ENCODE data around the gene TSR3. TPM values are rescaled to one million over a fixed set of nuclear protein-coding genes. Genes with fewer than 3 reads are reported as not detected.
A peak's percentile ranks its signal among the peaks of the same experiment; 100 is the strongest.

The TSR3 gene
- polyA plus RNA-seq, 1 of the 3 experiments (the other 2 are of a cell fraction): 87.3 TPM

DNA sequence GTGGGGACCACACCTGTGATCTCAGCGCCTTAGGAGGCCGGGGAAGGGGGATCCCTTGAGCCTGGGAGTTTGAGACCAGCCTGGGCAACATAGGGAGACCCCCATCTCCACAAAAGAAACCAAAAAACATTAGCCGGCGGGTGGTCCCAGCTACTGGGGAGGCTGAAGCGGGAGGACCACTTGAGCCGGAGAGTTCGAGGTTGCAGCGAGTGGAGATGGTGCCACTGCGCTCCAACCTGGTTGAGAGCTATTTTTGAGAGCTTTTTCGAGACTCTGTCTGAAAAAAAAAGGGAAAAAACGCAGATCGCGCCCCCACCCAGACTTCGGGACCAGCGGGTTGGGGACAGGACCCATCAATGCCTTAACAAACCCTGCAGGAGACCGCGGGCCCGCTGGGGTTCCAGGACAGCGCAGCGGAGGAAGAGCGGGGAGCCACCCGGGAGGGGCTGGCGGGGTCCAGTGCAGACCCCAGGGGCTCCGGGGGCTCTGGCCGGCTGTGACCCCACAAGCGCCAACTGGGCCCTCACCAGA, 19.0 kb downstream of the TSR3 start:
- CTCF ChIA-PET: interaction anchor here (0.8 to 2.7 kb wide), 5 partner anchors 9 to 31 kb away, joined by 4 to 7 read pairs (median 4); no protein-coding TSS in a partner anchor
- H3K4me2 ChIP-seq: peak overlapping the region; percentile 68
- no peak for DNase-seq
- no peaks in the 10 kb centered on the region for H3K36me3 ChIP-seq (replicated peaks in 1 of 2; ENCODE audit: control insufficient read depth in 1 of 2, insufficient read depth in 2 of 2, low read length in 1 of 2)
- H3K9ac ChIP-seq: no peak overlapping the region
- peak overlapping the region in 1 of 2 experiments; percentile 24; a peak in 1 of 4 replicates for H3K4me3 ChIP-seq (ENCODE audit: low read depth in 2 of 2, low read length in 1 of 2)
- no peaks in the 10 kb centered on the region for H3F3A ChIP-seq (replicated peaks; ENCODE audit: insufficient read depth)
- no peaks in the 10 kb centered on the region for H3K9me2 ChIP-seq
- WGBS (ENCODE audit: low lambda C conversion rate): 37% methylated on average over 10 of the region's 26 CpGs
- H4K20me1 ChIP-seq (ENCODE audit: insufficient read depth): 0 out of 2 replicates have a peak, but pooled peaks cover 7% of the 10 kb centered on the region
- no peaks in the 10 kb centered on the region for H3K9me3 ChIP-seq
- no peak overlapping the region for H2AFZ ChIP-seq (ENCODE audit: low read depth)
- H3K4me1 ChIP-seq (ENCODE audit: control insufficient read depth in 1 of 2, insufficient read depth in 2 of 2, low read depth in 1 of 2, low read length in 1 of 2): peaks cover 0 to 26% of the 10 kb centered on the region in 2 experiments; a peak in 1 of 4 replicates
- TF ChIP-seq NFIC (IDR thresholded peaks at IDR 0.05; ENCODE audit: borderline replicate concordance): no peak
- no peaks in the 10 kb centered on the region for H3K79me2 ChIP-seq (ENCODE audit: insufficient read depth)
- POLR2A ChIA-PET: interaction anchor here (1.1 to 1.2 kb wide), 2 partner anchors 19 to 24 kb away, joined by 4 to 7 read pairs; partner anchors contain the start of gene UBE2I
- peaks cover 53% of the 10 kb centered on the region for H3K27me3 ChIP-seq (ENCODE audit: insufficient read depth)
- H3K27ac ChIP-seq (ENCODE audit: low read depth in 2 of 2, low read length in 1 of 2): no peak overlapping the region

DNA sequence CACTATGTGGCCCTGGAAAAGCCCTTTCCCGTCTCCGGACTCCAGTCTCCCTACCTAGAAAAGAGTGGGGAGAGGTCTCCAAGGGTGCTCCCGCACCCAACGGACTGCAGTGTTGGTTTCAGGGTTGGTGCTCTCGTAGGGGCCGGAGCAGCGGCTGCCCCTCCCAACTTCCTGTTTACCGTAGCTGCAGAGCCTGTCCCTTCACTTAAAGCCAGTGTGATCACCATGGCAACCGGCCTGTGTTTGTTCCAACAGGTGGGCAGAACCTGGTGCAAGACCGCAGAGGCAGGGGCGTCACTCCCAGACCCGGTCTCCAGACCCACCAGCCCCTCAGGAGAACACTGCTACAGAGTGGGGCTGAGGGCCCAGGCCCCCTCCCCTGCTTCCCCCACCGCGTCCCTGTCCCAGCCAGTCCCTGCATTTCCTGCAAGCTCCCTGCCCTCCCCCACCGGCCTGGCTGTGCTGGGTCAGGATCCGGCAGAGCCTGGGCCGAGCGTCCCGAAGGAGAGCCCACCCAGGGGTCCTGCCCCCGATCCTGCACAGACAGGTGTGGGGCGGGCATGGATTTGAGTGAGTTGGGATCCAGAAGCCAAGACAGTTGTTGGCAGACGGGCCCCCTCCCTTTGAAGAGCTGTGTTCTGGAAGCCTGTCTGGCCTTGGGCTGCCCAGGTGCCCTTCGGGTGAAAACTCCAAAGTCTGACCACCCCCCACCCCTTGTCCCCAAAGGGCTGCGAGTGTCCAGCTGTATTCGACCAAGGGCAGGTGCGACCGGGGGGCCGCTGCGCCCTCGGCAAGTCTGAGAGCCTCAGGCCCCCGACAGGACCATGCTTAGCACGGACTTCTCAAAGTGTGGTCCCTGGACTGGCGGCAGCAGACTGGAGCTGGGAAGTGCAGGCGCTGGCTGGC, 19.7 kb downstream of the TSR3 start:
- ChIA-PET CTCF (interaction anchor here (0.8 to 2.7 kb wide), 6 partner anchors 8 to 32 kb away, joined by 3 to 7 read pairs (median 4); no protein-coding TSS in a partner anchor), POLR2A (interaction anchor here (1.1 to 1.2 kb wide), 2 partner anchors 18 to 23 kb away, joined by 4 to 7 read pairs; partner anchors contain the start of gene UBE2I)
- H3K27me3 ChIP-seq (ENCODE audit: insufficient read depth): peaks cover 51% of the 10 kb centered on the region
- H3K4me1 ChIP-seq (ENCODE audit: control insufficient read depth in 1 of 2, insufficient read depth in 2 of 2, low read depth in 1 of 2, low read length in 1 of 2): peaks cover 0 to 26% of the 10 kb centered on the region in 2 experiments; a peak in 1 of 4 replicates
- H3K79me2 ChIP-seq (ENCODE audit: insufficient read depth): no peaks in the 10 kb centered on the region
- no peak overlapping the region for H2AFZ ChIP-seq (ENCODE audit: low read depth)
- no peaks in the 10 kb centered on the region for H3F3A ChIP-seq (replicated peaks; ENCODE audit: insufficient read depth)
- no peak for TF ChIP-seq RAD21 (IDR thresholded peaks at IDR 0.05; ENCODE audit: low read length)
- TF ChIP-seq GATA2 (CRISPR knock-in tag; IDR thresholded peaks at IDR 0.05): no peak
- no peak for TF ChIP-seq SMC3 (IDR thresholded peaks at IDR 0.05; ENCODE audit: low read depth, low read length)
- TF ChIP-seq, protein P1, sequence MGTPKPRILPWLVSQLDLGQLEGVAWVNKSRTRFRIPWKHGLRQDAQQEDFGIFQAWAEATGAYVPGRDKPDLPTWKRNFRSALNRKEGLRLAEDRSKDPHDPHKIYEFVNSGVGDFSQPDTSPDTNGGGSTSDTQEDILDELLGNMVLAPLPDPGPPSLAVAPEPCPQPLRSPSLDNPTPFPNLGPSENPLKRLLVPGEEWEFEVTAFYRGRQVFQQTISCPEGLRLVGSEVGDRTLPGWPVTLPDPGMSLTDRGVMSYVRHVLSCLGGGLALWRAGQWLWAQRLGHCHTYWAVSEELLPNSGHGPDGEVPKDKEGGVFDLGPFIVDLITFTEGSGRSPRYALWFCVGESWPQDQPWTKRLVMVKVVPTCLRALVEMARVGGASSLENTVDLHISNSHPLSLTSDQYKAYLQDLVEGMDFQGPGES (IDR thresholded peaks at IDR 0.05; ENCODE audit: low read depth, low read length): no peak
- no peak for TF ChIP-seq RFX5 (IDR thresholded peaks at IDR 0.05; ENCODE audit: low read length)
- TF ChIP-seq EZH2phosphoT487 (IDR thresholded peaks at IDR 0.05; ENCODE audit: borderline replicate concordance, low read depth): no peak
- TF ChIP-seq FOXJ3 (CRISPR knock-in tag; IDR thresholded peaks at IDR 0.05): no peak
- no peak for TF ChIP-seq YY1 (IDR thresholded peaks at IDR 0.05; ENCODE audit: low read depth)
- TF ChIP-seq POLR2AphosphoS5 (IDR thresholded peaks at IDR 0.05; ENCODE audit: low read depth, low read length): no peak
- TF ChIP-seq RCOR1 (IDR thresholded peaks at IDR 0.05; ENCODE audit: low read length): no peak
- TF ChIP-seq, protein P2, sequence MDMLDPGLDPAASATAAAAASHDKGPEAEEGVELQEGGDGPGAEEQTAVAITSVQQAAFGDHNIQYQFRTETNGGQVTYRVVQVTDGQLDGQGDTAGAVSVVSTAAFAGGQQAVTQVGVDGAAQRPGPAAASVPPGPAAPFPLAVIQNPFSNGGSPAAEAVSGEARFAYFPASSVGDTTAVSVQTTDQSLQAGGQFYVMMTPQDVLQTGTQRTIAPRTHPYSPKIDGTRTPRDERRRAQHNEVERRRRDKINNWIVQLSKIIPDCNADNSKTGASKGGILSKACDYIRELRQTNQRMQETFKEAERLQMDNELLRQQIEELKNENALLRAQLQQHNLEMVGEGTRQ (IDR thresholded peaks at IDR 0.05; ENCODE audit: borderline replicate concordance, low read depth, low read length): no peak
- no peak for TF ChIP-seq MEF2A (IDR thresholded peaks at IDR 0.05; ENCODE audit: borderline replicate concordance, low read depth)
- no peak for TF ChIP-seq FOXM1 (IDR thresholded peaks at IDR 0.05; ENCODE audit: low read depth)
- no peak for TF ChIP-seq TCF12 (IDR thresholded peaks at IDR 0.05)
- TF ChIP-seq TEAD4 (IDR thresholded peaks at IDR 0.05; ENCODE audit: borderline replicate concordance, insufficient read depth): no peak
- 32% methylated on average over 21 of the region's 34 CpGs for WGBS (ENCODE audit: low lambda C conversion rate)
- no peaks in the 10 kb centered on the region for H3K9me2 ChIP-seq
- 0 out of 2 replicates have a peak, but pooled peaks cover 7% of the 10 kb centered on the region for H4K20me1 ChIP-seq (ENCODE audit: insufficient read depth)
- H3K9me3 ChIP-seq: no peaks in the 10 kb centered on the region
- H3K36me3 ChIP-seq (replicated peaks in 1 of 2; ENCODE audit: control insufficient read depth in 1 of 2, insufficient read depth in 2 of 2, low read length in 1 of 2): no peaks in the 10 kb centered on the region
- H3K4me2 ChIP-seq: no peak overlapping the region
- H3K9ac ChIP-seq: no peak overlapping the region
- peak overlapping the region in 1 of 2 experiments; percentile 9; a peak in 1 of 4 replicates for H3K4me3 ChIP-seq (ENCODE audit: low read depth in 2 of 2, low read length in 1 of 2)
- H3K27ac ChIP-seq (ENCODE audit: low read depth in 2 of 2, low read length in 1 of 2): no peak overlapping the region
- DNase-seq: peak; percentile 73

Data from SK-N-SH (cell line).